ENCODE measurements around the gene SAMD10. TPM values are rescaled to one million over a fixed set of nuclear protein-coding genes. Genes with fewer than 3 reads are reported as not detected.

SAMD10 gene
- total RNA-seq, 2 experiments from 2014 or later, result 18.3 to 21.0 TPM

DNA sequence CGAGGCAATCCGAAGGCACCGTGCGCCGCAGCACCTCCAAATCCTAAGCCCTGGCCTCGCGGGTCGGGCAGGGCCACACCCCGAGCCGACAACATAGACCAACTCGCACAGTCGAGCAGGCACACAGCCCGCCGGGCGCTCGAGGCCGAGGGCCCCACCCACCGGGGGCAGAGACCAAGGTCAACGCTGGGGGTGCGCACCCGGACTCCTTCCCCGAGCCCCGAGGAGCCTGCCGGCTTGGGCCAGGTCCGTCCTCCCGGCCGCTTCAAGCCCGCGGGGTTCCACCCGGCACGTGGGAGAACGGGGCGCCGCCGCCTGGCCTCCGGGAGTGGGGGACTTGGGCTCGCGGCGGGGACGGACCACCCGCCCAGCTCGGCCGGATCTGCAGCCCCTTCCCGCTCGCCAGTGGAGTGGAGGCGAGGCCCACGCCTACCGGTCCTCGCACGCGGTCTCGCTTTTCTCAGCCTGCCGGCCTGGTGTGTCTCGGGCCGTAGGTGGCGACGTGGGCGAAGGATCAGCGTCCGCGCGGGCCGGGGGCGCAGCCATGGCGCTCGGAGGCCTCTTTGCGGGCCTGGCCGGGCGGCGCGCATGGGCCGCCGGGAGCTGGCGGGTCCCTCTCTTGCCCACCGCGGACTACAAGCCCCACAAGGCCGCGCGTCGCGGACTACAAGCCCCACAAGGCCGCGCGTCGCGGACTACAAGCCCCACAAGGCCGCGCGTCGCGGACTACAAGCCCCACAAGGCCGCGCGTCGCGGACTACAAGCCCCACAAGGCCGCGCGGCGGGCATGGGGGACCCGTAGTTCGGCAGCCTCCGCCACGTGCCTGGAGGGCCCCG lies 23.4 kb downstream of the SAMD10 start, which contains the start of gene UCKL1:
Gene UCKL1 (minus strand): TSS at position 590 of the 837 bp plus-strand sequence. CDS start 44 bp downstream, at position 546.
- peak within 1 kb of the TSS; percentile 88 for H3K27ac Mint-ChIP-seq
- DNase-seq, result peak; percentile 90
- no peaks in the 10 kb centered on the region for H3K9me3 Mint-ChIP-seq
- H3K4me3 Mint-ChIP-seq, result peak within 1 kb of the TSS; percentile 79
- no peaks in the 10 kb centered on the region for H3K36me3 Mint-ChIP-seq (ENCODE audit: low read depth)
- H3K27me3 Mint-ChIP-seq, result no peaks in the 10 kb centered on the region
- peaks cover 44% of the 10 kb centered on the region for H3K4me1 Mint-ChIP-seq
- CTCF ChIA-PET, result interaction anchor here (1.0 to 2.4 kb wide), 5 partner anchors 18 to 419 kb away, joined by 5 to 8 read pairs (median 6); partner anchors contain the start of genes PTK6 and TPD52L2
- POLR2A ChIA-PET, result interaction anchor here (0.7 to 1.8 kb wide), 10 partner anchors 22 to 314 kb away, joined by 3 to 14 read pairs (median 4); partner anchors contain the start of genes DNAJC5, PRPF6, SAMD10 and TCEA2

DNA sequence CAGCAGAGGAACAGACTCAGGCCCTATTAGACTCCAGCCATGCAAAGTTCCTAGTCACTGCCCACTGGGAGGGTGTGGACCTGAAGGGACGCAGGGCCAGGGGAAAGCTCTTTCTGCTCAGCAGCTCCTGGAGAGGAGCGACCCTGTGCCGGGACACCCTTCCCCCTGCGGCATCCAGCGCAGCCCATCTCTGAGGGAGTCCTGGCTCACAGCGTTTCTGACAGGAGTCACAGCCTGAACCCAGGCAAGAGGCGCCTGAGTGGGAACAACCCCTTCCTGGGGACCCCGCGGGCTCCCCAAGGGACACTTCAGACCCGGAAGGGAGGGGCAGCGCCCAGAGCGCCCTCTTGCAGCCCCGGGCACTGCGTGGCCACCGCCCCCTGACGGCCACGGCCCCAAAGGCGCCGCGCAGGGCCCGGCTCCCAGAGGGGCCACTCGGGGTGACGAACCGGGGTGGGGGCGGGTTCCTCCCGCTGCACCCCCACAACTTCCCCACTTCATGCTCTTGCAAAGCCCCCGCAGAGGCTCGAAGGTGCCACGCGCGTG lies 24.1 kb downstream of the SAMD10 start:
- DNase-seq, result no peak
- Mint-ChIP-seq H3K4me1 (peaks cover 45% of the 10 kb centered on the region), H3K27ac (peak overlapping the region; percentile 49), H3K9me3 (no peaks in the 10 kb centered on the region), H3K27me3 (no peaks in the 10 kb centered on the region), H3K36me3 (ENCODE audit: low read depth) (no peaks in the 10 kb centered on the region), H3K4me3 (peak overlapping the region; percentile 79)
- POLR2A ChIA-PET, result interaction anchor here (0.6 to 1.3 kb wide), 2 partner anchors 84 to 415 kb away, joined by 3 to 4 read pairs; no protein-coding TSS in a partner anchor
- CTCF ChIA-PET, result interaction anchor here (1.6 to 2.4 kb wide), 2 partner anchors 19 to 418 kb away, joined by 3 to 8 read pairs; partner anchors contain the start of gene PTK6

DNA sequence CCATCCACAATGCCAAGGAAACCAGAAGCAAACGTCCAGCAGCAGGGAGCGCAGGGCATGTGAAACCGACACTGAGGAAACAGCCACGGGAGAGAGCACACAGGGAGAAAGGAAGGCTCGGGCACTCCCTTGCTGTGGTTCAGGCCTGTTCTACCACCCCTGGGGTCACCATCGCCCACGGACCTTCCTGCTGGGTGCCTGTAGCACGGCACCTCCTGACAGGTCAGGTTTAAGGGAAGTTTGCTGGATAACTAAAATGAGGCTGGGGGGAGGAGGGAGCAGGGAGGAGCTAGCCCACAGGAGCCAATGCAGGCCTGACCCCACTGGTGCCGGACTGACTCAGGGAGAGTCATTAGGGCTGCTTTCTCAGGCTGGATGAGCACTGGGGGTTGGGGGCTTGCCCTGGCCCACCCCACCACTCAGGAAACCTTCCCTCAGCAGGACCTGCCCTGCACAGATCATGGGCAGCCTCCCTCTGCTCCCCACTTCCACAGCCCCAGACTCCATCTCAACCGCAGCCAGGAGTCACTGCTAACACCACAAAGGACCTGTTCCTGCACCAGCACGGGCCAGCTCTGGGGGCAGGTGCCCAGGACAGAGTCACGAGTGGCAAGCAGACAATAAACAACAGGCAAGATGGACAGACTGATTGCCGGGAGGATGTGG lies 25.5 kb downstream of the SAMD10 start:
- peak overlapping the region; percentile 52 for H3K27ac Mint-ChIP-seq
- CTCF ChIA-PET, result interaction anchor here (1.0 to 1.6 kb wide), 2 partner anchors 8 to 416 kb away, joined by 3 read pairs; partner anchors contain the start of gene PTK6
- POLR2A ChIA-PET, result no interaction called here
- no peaks in the 10 kb centered on the region for H3K36me3 Mint-ChIP-seq (ENCODE audit: low read depth)
- no peaks in the 10 kb centered on the region for H3K9me3 Mint-ChIP-seq
- peaks cover 58% of the 10 kb centered on the region for H3K4me1 Mint-ChIP-seq
- H3K4me3 Mint-ChIP-seq, result peak overlapping the region; percentile 79
- H3K27me3 Mint-ChIP-seq, result no peaks in the 10 kb centered on the region
- no peak for DNase-seq

DNA sequence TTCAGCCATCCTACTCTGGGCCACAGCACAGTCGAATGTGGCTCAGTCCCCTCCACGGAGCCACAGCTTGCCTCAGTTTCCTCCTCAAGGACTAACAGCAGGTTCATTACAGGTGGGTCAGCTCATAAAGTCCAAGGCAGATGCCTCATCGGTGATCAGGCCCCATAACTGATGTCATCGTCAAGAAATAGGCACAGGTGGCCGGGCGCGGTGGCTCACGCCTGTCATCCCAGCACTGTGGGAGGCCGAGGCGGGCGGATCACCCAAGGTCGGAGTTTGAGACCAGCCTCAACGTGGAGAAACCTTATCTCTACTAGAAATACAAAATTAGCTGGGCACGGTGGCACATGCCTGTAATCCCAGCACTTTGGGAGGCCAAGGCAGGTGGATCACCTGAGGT lies 26.7 kb downstream of the SAMD10 start:
- H3K4me3 Mint-ChIP-seq, result no peak overlapping the region
- peaks cover 3% of the 10 kb centered on the region for H3K36me3 Mint-ChIP-seq (ENCODE audit: low read depth)
- ChIA-PET POLR2A (no interaction called here), CTCF (interaction anchor here (0.9 kb wide), 1 partner anchor 21 kb away, joined by 4 read pairs; no protein-coding TSS in a partner anchor)
- no peak for DNase-seq
- peaks cover 3% of the 10 kb centered on the region for H3K9me3 Mint-ChIP-seq
- H3K4me1 Mint-ChIP-seq, result peaks cover 61% of the 10 kb centered on the region
- no peak overlapping the region for H3K27ac Mint-ChIP-seq
- H3K27me3 Mint-ChIP-seq, result no peaks in the 10 kb centered on the region

DNA sequence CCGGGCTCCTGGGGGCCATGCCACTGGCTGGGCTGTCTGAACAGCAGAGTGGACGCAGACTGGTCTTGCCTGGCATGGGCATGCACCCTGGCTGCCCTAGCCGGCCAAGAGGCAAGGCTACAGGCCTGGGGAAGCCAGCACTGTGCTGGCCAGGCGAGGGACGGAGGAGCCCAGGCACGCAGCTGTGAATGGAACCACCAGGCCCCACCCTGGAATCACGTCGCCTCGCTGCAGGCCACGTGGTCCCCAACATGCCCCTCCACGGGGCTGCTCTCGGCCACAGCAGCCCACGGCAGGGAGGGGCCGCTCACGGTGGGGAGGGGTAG lies 27.3 kb downstream of the SAMD10 start:
- ChIA-PET POLR2A (no interaction called here), CTCF (interaction anchor here (0.9 to 1.4 kb wide), 2 partner anchors 22 kb away, joined by 3 to 4 read pairs; no protein-coding TSS in a partner anchor)
- H3K4me1 Mint-ChIP-seq, result peaks cover 59% of the 10 kb centered on the region
- peaks cover 3% of the 10 kb centered on the region for H3K36me3 Mint-ChIP-seq (ENCODE audit: low read depth)
- no peak overlapping the region for H3K27ac Mint-ChIP-seq
- no peaks in the 10 kb centered on the region for H3K27me3 Mint-ChIP-seq
- DNase-seq, result no peak
- peaks cover 3% of the 10 kb centered on the region for H3K9me3 Mint-ChIP-seq
- no peak overlapping the region for H3K4me3 Mint-ChIP-seq

DNA sequence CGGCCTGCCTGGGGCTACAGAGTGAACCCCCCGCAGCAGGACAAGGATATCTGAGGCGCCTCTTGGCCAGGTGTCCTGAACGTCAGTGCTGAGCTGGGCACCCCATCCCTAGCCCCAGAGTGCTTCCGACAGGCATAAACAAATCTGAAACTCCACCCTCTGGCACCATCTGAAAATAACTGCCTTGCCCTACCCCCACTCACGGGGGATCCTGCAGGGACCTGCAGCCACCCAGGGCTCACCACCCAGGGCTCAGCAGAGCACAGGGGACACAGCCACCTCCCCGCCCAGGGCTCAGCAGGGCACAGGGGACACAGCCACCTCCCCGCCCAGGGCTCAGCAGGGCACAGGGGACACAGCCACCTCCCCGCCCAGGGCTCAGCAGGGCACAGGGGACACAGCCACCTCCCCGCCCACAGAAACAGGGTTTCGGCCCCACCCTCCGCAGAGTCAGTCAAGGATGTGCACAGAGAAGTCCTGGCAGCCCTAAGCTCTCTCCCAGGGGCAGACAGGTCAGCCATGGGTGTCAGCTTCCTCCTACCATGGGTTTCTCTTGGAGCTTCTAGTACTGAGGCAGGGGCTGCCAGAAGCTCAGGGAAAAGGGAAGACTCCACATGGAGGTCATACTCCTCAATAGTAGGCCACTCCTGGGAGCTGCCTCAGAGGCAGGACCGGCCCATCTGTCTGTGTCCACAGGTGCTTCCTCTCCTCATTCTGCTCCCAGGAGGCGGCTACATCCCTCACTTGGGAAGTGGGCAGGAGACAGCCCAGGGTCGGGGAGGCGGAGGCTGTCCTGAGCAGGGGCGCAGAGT lies 27.8 kb downstream of the SAMD10 start:
- H3K4me1 Mint-ChIP-seq, result peaks cover 61% of the 10 kb centered on the region
- POLR2A ChIA-PET, result no interaction called here

DNA sequence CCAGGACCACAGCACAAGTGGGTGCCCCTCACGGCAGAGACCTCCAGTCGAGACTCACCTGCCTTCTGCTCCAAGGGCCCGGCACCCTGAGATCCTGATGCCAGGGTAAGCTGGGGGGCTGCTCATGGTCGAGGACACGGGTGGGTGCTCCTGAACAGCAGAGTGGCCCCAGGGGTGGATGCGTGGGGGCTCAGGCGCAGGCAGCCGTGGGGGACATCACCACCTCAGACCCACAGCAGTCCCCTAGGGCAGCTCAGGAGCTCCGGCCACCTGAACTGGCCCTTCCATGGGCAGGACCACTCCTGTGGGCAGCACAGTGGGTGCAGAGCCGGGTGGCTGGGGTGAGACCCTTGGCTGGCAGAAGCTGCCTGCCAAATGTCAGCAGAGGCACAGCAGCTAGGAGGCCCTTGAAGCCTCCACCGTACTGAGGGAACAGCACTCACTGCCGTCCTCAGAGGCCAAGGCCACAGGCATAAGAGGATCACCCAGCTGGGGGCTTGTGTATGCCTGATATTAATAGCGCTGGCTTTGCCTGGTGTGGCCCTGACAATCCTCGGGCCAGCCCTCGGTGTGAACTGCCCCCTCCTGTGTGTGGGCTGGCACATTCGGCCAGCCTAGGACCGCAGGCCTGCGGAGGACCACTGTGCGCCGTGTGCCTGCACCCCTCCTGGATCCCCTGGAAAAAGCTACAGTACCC lies 28.6 kb downstream of the SAMD10 start:
- POLR2A ChIA-PET, result no interaction called here
- H3K27ac Mint-ChIP-seq, result no peak overlapping the region
- H3K4me3 Mint-ChIP-seq, result no peak overlapping the region
- peaks cover 3% of the 10 kb centered on the region for H3K9me3 Mint-ChIP-seq
- no peaks in the 10 kb centered on the region for H3K27me3 Mint-ChIP-seq
- peaks cover 6% of the 10 kb centered on the region for H3K36me3 Mint-ChIP-seq (ENCODE audit: low read depth)
- peaks cover 59% of the 10 kb centered on the region for H3K4me1 Mint-ChIP-seq
- CTCF ChIA-PET, result interaction anchor here (1.4 kb wide), 1 partner anchor 23 kb away, joined by 3 read pairs; no protein-coding TSS in a partner anchor
- DNase-seq, result no peak

More for the DNA sequence above, 27.8 kb downstream of the SAMD10 start:
- Mint-ChIP-seq H3K4me3 (no peak overlapping the region), H3K36me3 (ENCODE audit: low read depth) (peaks cover 5% of the 10 kb centered on the region), H3K9me3 (peaks cover 3% of the 10 kb centered on the region), H3K27ac (no peak overlapping the region), H3K27me3 (no peaks in the 10 kb centered on the region)
- DNase-seq, result no peak
- CTCF ChIA-PET, result interaction anchor here (1.4 kb wide), 1 partner anchor 22 kb away, joined by 3 read pairs; no protein-coding TSS in a partner anchor

DNA sequence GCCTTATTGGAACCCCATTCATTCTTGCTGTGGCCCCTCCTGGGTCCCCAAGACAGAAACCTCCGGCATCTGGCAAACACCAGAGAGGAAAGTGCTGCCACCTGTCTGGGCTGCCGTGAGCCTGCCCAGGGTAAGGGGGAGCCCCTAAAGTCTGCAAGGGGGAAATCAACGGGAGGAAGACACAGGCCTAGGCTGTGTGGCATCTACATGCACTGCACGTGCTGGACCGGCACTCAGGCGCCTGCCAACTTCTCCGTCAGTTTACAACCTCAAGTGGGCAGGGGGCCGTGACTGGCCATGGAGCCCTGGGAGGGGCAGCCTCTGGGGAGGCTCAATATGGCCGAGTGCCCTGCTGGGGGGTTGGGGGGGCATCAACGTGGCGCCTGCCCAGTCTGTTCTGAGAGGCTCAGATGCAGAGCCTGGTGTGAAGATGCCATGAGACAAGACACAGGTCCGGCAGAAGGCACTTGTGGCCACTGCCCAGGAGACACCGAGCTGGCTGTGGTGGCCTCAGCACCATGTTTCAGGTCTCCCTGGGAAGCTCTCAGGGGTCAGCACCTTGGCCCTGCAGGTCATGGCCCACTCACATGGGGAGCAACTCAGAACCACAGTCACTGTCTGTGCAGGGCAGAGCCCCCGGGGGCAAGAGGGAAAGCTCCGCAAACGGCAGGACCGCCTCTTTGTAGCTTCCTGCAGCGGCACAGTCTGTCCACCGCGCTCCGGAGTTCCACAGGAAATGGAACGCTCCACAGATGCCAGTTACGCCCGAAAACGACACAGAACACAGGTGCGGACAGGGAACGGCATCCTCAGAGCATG lies 31.6 kb downstream of the SAMD10 start:
- ChIA-PET POLR2A (no interaction called here), CTCF (no interaction called here)
- DNase-seq, result peak; percentile 51
- Mint-ChIP-seq H3K36me3 (ENCODE audit: low read depth) (peaks cover 20% of the 10 kb centered on the region), H3K27me3 (no peaks in the 10 kb centered on the region), H3K9me3 (peaks cover 3% of the 10 kb centered on the region), H3K27ac (peak overlapping the region; percentile 90), H3K4me3 (peak overlapping the region; percentile 58), H3K4me1 (peaks cover 43% of the 10 kb centered on the region)

DNA sequence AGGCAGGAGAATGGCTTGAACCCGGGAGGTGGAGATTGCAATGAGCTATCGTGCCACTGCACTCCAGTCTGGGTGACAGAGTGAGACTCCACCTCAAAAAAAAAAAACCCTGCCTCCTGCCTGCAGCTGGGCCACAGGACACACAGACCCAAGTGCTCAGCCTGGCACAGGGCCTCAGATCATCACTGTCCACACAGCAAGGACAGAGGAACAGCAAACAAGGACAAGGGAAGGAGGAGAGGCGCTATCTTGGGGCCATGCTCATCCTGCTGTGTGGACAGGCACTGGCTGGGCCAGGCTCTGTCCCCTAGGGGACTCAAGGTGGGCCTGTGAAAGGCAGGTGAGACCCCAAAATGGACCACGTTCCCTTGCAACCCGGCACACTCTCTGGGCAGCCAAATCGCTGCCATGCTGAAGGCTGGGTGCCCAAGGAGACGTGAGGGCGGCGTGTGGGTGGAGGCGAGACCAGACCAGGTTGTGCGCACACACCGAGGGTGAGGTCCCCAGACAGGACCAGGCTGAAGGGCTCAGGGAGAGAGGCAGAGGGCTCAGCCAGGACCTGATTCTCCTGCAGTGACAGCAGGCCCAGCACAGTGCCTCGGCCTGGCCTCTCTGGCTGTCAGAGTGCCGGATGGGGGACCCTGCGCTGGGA lies 32.3 kb downstream of the SAMD10 start:
- no peak for DNase-seq
- Mint-ChIP-seq H3K9me3 (peaks cover 3% of the 10 kb centered on the region), H3K27me3 (no peaks in the 10 kb centered on the region), H3K27ac (peak overlapping the region; percentile 90), H3K4me1 (peaks cover 45% of the 10 kb centered on the region), H3K4me3 (no peak overlapping the region), H3K36me3 (ENCODE audit: low read depth) (peaks cover 24% of the 10 kb centered on the region)
- ChIA-PET POLR2A (interaction anchor here (0.7 kb wide), 1 partner anchor 11 kb away, joined by 3 read pairs; no protein-coding TSS in a partner anchor), CTCF (no interaction called here)

DNA sequence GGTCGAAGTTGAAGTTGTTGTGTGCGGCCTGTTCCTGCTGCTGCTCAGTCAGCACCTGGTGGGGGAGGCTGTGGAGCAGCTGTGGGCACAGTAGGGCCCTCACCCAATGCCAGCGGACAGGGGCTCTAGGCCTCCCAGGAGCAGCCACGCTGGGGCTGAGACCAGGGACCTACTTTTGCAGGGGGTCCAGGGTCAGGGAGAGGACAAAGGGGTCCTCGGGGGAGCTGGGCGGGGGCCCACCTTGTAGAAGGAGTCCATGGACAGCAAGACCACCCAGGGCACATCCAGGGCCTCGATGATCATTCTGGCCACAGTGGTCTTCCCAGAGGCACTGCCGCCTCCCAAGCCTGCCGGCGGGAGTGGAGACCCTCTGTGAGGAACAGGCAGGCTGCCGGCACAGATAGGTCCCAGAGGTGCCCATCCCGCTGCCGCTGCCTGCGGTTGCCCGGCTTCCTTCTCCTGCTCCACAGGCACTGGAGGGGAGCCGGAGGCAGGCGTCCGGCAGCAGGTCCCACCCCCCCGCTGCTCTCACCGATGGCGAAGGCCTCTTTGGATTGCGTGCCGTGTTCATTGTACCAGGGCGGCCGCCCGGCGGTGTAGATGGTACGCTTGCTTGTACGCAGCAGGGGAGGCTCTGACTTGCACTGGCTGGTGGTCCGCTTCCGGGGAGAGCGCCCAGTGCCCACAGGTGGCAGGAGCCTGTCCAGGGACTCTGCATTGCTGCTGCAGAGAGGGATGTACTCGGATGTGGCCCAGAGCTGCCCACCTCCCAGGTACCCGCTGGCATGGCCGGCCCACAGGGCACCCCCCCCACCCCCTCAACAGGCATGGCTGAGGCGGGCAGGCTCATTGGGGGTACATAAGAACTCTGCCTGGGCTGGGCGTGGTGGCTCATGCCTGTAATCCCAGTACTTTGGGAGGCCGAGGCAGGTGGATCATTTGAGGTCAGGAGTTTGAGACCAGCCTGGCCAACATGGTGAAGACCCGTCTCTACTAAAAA lies 33.2 kb downstream of the SAMD10 start:
- DNase-seq, result no peak
- ChIA-PET CTCF (interaction anchor here (0.9 kb wide), 1 partner anchor 8 kb away, joined by 3 read pairs; no protein-coding TSS in a partner anchor), POLR2A (interaction anchor here (0.7 kb wide), 1 partner anchor 11 kb away, joined by 3 read pairs; no protein-coding TSS in a partner anchor)
- no peaks in the 10 kb centered on the region for H3K27me3 Mint-ChIP-seq
- peaks cover 48% of the 10 kb centered on the region for H3K4me1 Mint-ChIP-seq
- H3K9me3 Mint-ChIP-seq, result peaks cover 3% of the 10 kb centered on the region
- no peak overlapping the region for H3K27ac Mint-ChIP-seq
- no peak overlapping the region for H3K4me3 Mint-ChIP-seq
- H3K36me3 Mint-ChIP-seq (ENCODE audit: low read depth), result peaks cover 28% of the 10 kb centered on the region

Measured in activated CD4-positive, alpha-beta memory T cell treated with anti-CD3 and anti-CD28 coated beads, Interleukin-2, amount 10 ng/mL, durations not matched to agents 7 days and 5 days (primary cell).